PFSK-1 (cell line): ENCODE data around the gene SCP2D1.

Experiments
- FOXP2 ChIP-seq: optimal IDR thresholded peaks from 2 replicates; pipeline ENCODE3; 2011; ENCODE audit warnings: borderline replicate concordance, control low read depth, inconsistent platforms; ENCODE audit not compliant: insufficient read depth; ENCODE audit errors: extremely low read length, extremely low read depth
- POLR2AphosphoS5 ChIP-seq: IDR thresholded peaks from 2 replicates; pipeline ENCODE4 v1.6.1; 2012; ENCODE audit warnings: low read depth, mild to moderate bottlenecking, control low read depth, low read length, moderate library complexity
- REST ChIP-seq, 2 experiments: IDR thresholded peaks; 2 replicates each; pipeline versions ENCODE4 v1.6.1 to v1.8.0; 2011 to 2012; ENCODE audit warnings: low read depth in 2 of 2, low read length in 2 of 2, control low read depth in 1 of 2, inconsistent platforms in 1 of 2, mild to moderate bottlenecking in 1 of 2, moderate library complexity in 1 of 2; ENCODE audit not compliant: insufficient read depth in 1 of 2
- SIN3A ChIP-seq: IDR thresholded peaks from 2 replicates; pipeline ENCODE4 v1.6.1; 2012; ENCODE audit warnings: mild to moderate bottlenecking, low read length, moderate library complexity, borderline replicate concordance; ENCODE audit not compliant: insufficient read depth
- TAF1 ChIP-seq: IDR thresholded peaks from 2 replicates; pipeline ENCODE4 v1.6.1; 2012; ENCODE audit warnings: low read length, control low read depth, borderline replicate concordance; ENCODE audit not compliant: insufficient read depth

Gene SCP2D1

GRCh38 chr20:18857640-18858039 is 44.1 kb downstream of the SCP2D1 start:
- TF ChIP-seq REST (IDR thresholded peaks at IDR 0.05; ENCODE audit: insufficient read depth in 1 of 2, low read depth in 2 of 2, low read length in 2 of 2) (no peak), SIN3A (no peak), FOXP2 (no peak), POLR2AphosphoS5 (no peak), TAF1 (no peak)

GRCh38 chr20:18858816-18859215 is 45.2 kb downstream of the SCP2D1 start:
- TF ChIP-seq POLR2AphosphoS5 (no peak), REST (IDR thresholded peaks at IDR 0.05; ENCODE audit: insufficient read depth in 1 of 2, low read depth in 2 of 2, low read length in 2 of 2) (no peak)
